Pancreas (tissue), 10 donors: Measurements from ENCODE around the gene AIF1. TPM values are rescaled to one million over a fixed set of nuclear protein-coding genes. Genes with fewer than 3 reads are reported as not detected.

Source experiments
- ATAC-seq, 4 donors: fragments of 200-7000 bp; cut with Tn5 transposase; one replicate each; pipeline versions ENCODE4 v1.8.0 to v1.9.1; 2020; ENCODE audit warnings: mild to moderate bottlenecking in 4 of 4, moderate library complexity in 4 of 4
- DNase-seq, 6 donors: peaks; one replicate each; pipeline ENCODE4 v3.0.0-alpha.2; 2020
- FAIRE-seq: peaks from 2 replicates; lab custom pipeline; 2012; peaks lifted over from hg19 to GRCh38; lab: Jason Lieb, UNC
- H3K27ac ChIP-seq, 4 donors: fragments of 200-600 bp; sonication (generic); 1 replicate in 3 of 4; 2 replicates in 1 of 4; pipeline versions ENCODE4 v1.5.0 to v1.8.0; 2020
- H3K27me3 ChIP-seq, 4 donors: fragments of 200-600 bp; one replicate each; pipeline ENCODE4 v1.8.0; 2021
- H3K36me3 ChIP-seq, 3 donors: fragments of 200-600 bp; sonication (generic) in 1 of 3; one replicate each; pipeline versions ENCODE4 v1.5.0 to v1.8.0; 2020 to 2021
- H3K4me1 ChIP-seq, 3 donors: fragments of 200-600 bp; one replicate each; pipeline ENCODE4 v1.8.0; 2021
- H3K4me3 ChIP-seq, 4 donors: fragments of 200-600 bp; sonication (generic) in 2 of 4; one replicate each; pipeline versions ENCODE4 v1.5.0 to v1.8.0; 2020 to 2021
- H3K9me3 ChIP-seq, 4 donors: fragments of 200-600 bp; one replicate each; pipeline ENCODE4 v1.8.0; 2021
- WGBS, 2 donors: extraction: QIAGEN DNeasy Blood & Tissue Kit; methylation state at CpG; one replicate each; pipeline ENCODE4 v1.1.7; 2013; 5-methylcytosine and 5-hydroxymethylcytosine counted together
- intact Hi-C, 3 donors: fragments of 100-400 bp; cut with DNase I; formaldehyde crosslinking; loops; one replicate each; pipeline versions ENCODE4 v1.11.1 to v1.14.2; 2022
- polyA plus RNA-seq, 2 donors: library from polyadenylated mRNA; stranded (reverse); fragments of 200-250 nt; gene quantifications; one replicate each; pipeline ENCODE4 v1.2.3, GENCODE V29; 2013
- total RNA-seq, 6 donors: library from RNA; stranded (reverse); fragmentation: NEBNext Ultra II Directional in 4 of 6; extraction: Animal tissue kit (Norgen Biotek cat#: 25700) in 4 of 6; gene quantifications; one replicate each; pipeline versions ENCODE4 v1.2.1 to v1.2.4, GENCODE V29; 2021 to 2023
- TF ChIP-seq, protein P1 (sequence below), 4 donors: fragments of 200-600 bp; sonication (generic) in 3 of 4; IDR thresholded peaks; one replicate each; pipeline versions ENCODE4 v1.5.0 to v1.8.0; 2021; ENCODE audit warnings: antibody characterized with exemption in 4 of 4
- donor health status: healthy with polysubstance abuse.
- donor health status: DM: no; HTN: no; CAD: no; lungs with moderate emphysema.
- donor health status: DM: no; HTN: no; CAD: no.
- donor health status: control.
- donor health status: control.
- donor health status: Bipolar disorder and iron deficiency.
- donor health status: DM: yes; HTN: yes; CAD: no.
- donor health status: DM: no; HTN: no; CAD: no.
- donor health status: DM: no; HTN: no; CAD: no.
- donor health status: DM: yes; HTN: yes; CAD: no.

The AIF1 gene
- total and polyA plus RNA-seq, 8 donors = 1.1 to 18.6 (median 11.8) TPM

DNA sequence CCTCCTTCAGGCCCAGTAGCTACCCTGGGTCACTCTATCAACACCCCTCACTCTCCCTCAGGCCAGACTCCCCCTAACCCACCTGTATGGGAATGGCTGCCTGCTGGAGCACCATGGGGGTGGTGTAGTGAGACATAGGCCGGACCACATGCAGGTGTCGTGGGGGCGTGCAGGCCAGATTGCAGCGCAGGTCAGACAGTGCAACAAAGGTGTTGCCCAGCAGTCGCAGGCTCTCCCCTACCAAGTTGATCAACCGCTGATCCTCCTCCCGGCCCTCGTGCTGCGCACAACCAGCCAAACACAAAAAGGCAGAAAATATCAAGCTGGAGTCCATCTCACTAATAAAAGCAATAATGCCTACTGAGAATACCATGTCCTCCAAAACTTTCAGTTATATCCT lies 30.3 kb downstream of the AIF1 start:
- intact Hi-C loops = no loop called here
- TF ChIP-seq, protein P1, sequence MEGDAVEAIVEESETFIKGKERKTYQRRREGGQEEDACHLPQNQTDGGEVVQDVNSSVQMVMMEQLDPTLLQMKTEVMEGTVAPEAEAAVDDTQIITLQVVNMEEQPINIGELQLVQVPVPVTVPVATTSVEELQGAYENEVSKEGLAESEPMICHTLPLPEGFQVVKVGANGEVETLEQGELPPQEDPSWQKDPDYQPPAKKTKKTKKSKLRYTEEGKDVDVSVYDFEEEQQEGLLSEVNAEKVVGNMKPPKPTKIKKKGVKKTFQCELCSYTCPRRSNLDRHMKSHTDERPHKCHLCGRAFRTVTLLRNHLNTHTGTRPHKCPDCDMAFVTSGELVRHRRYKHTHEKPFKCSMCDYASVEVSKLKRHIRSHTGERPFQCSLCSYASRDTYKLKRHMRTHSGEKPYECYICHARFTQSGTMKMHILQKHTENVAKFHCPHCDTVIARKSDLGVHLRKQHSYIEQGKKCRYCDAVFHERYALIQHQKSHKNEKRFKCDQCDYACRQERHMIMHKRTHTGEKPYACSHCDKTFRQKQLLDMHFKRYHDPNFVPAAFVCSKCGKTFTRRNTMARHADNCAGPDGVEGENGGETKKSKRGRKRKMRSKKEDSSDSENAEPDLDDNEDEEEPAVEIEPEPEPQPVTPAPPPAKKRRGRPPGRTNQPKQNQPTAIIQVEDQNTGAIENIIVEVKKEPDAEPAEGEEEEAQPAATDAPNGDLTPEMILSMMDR (IDR thresholded peaks at IDR 0.05) = no peak
- Histone ChIP-seq H3K36me3 (peaks cover 10 to 91% (median 49%) of the 10 kb centered on the region in 3 donors), H3K4me1 (peaks cover 0 to 5% (median under 1%) of the 10 kb centered on the region in 3 donors), H3K27me3 (no peaks in the 10 kb centered on the region), H3K9me3 (no peaks in the 10 kb centered on the region), H3K27ac (no peak overlapping the region), H3K4me3 (no peak overlapping the region)
- FAIRE-seq = no peak
- no peak for ATAC-seq
- WGBS, 2 donors = 93 to 95% methylated on average over 9 of the region's 9 CpGs
- no peak for DNase-seq

DNA sequence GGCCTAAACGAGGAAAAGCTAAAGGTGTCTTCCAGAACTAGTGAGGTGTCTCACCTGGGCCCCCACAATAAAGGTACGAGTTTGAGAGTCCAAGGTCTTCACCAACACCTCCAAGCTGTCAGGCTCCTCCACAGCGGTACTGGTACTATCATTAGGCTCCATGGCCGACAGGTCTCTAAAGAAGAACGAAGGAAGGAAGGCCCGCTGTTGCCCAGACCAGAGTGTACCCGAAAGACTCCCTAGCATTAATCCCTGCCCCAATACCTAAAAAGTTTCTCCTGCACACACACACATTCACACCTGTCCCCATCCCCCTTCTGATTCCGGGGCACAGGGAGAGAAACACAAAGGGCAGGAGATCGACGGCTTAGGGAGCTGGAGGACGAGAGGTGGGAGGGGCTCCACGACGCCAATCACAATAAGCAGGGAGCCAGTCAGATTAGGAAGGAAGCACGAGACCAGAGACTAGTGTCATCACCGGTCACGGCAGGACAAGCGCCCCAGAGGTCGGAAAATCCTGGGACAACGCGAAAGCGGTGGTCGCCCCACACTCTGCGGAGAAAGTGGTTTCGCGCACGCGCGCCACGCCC lies 36.7 kb downstream of the AIF1 start:
- DNase-seq (peak in 1 of 6 donors; percentile 70), ATAC-seq (peak; percentile 53 to 77 (median 66)), FAIRE-seq (no peak)
- Histone ChIP-seq H3K27me3 (no peaks in the 10 kb centered on the region), H3K4me1 (peaks cover 0 to 16% (median 15%) of the 10 kb centered on the region in 3 donors), H3K4me3 (peak overlapping the region; percentile 38 to 78 (median 58)), H3K36me3 (peaks cover 0 to 27% (median 14%) of the 10 kb centered on the region in 3 donors), H3K27ac (peak overlapping the region; percentile 84 to 98 (median 96)), H3K9me3 (no peaks in the 10 kb centered on the region)
- intact Hi-C loops = no loop called here
- 1 to 3% methylated on average over 29 of the region's 29 CpGs for WGBS, 2 donors
- TF ChIP-seq, protein P1 (IDR thresholded peaks at IDR 0.05) = no peak

DNA sequence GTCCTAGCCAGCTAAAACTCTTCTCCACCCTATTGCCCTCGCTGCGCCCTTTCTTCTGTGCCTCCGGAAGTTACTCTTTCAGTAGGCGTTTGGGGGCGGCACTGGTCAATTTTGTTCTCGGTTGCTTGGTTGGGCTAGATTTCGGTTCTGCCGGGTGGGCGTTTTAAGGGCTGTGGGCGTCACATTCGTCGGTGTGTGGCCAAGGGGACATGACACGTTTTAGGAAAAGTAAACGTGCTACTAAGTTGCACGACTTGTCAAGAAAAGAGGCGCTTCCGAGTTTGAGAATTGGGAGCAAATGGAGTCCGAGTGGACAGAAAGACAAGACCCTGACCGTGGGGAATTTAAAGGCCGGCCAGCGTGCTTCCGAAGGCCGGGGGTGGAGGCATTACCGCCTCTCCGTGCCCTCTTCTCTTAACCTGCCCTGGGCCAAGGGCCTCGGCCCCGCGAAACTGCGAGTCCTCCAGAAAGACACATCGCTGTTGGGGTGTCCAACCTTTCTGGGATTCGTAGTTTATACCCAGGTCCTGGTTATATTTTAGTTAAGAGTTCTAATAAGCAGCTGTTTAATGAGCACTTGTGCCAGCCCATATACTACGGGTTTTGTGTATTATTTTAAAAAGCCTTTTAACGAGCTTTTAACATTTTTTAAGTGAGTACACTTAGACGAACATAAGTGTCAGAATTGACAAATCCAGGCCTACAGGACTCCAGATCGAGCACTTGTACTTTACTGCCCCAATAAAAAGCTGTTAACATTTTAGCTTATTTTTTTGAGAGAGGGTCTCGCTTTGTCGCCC lies 38.1 kb downstream of the AIF1 start:
- WGBS, 2 donors = 6 to 7% methylated on average over 37 of the region's 37 CpGs
- intact Hi-C loops = no loop called here

DNA sequence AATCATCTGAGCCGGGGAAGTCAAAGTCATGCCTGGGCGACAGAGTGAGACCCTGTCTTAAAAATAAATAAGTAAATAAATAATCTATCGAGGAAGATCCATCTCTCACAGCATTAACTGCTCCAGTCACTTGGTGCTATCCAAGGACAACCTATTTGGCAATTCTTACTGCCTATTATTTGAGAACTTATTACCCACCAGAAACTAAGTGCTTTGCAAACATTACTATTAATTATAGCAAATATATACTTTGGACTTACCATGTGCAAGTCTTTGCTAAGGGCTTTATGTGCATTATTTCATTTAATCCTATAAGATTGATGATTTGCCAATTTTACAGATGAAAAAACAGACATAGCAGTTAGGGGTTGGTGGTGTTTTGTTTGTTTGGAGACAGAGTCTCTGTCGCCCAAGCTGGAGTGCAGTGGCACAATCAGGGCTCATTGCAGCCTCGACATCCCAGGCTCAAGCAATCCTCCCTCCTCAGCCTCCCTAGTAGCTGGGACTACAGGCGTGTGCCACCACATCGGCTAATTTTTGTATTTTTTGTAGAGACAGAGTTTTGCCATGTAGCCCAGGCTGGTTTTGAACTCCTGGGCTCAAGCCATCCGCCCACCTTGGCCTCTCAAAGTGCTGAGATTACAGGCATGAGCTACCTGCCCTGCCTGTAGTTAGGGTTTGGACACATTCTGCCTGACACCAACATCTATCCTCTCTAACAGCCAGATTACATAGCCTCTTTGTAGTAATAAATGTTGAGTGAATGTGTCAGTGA lies 39.7 kb downstream of the AIF1 start:
- WGBS, 2 donors = 86 to 89% methylated on average over 8 of the region's 8 CpGs
- Histone ChIP-seq H3K4me3 (no peak overlapping the region), H3K36me3 (no peaks in the 10 kb centered on the region), H3K27me3 (no peaks in the 10 kb centered on the region), H3K4me1 (peaks cover 16 to 32% (median 22%) of the 10 kb centered on the region in 3 donors), H3K9me3 (no peaks in the 10 kb centered on the region), H3K27ac (no peak overlapping the region)
- intact Hi-C loops = no loop called here
- TF ChIP-seq, protein P1 (IDR thresholded peaks at IDR 0.05) = no peak
- FAIRE-seq (no peak), DNase-seq (no peak), ATAC-seq (no peak)

More for the DNA sequence above, 38.1 kb downstream of the AIF1 start:
- Histone ChIP-seq H3K27ac (peak overlapping the region; percentile 84 to 98 (median 96)), H3K27me3 (no peaks in the 10 kb centered on the region), H3K9me3 (no peaks in the 10 kb centered on the region), H3K4me3 (peak overlapping the region; percentile 41 to 78 (median 69)), H3K36me3 (peaks cover 0 to 14% (median 5%) of the 10 kb centered on the region in 3 donors), H3K4me1 (peaks cover 4 to 18% (median 15%) of the 10 kb centered on the region in 3 donors)
- FAIRE-seq = peak; percentile 17
- TF ChIP-seq, protein P1 (IDR thresholded peaks at IDR 0.05) = no peak
- peak in 5 of 6 donors; percentile 78 to 89 (median 85) for DNase-seq
- peak; percentile 75 to 86 (median 82) for ATAC-seq
